GM19328 (cell line): ENCODE data around the gene FYB2.

ENCODE experiments used
- ATAC-seq: cut with Tn5 transposase; IDR thresholded peaks from one replicate; pipeline ENCODE4 v1.9.1; 2021; ENCODE audit warnings: mild to moderate bottlenecking, moderate library complexity; ENCODE audit not compliant: unreplicated experiment

FYB2 gene, protein sequence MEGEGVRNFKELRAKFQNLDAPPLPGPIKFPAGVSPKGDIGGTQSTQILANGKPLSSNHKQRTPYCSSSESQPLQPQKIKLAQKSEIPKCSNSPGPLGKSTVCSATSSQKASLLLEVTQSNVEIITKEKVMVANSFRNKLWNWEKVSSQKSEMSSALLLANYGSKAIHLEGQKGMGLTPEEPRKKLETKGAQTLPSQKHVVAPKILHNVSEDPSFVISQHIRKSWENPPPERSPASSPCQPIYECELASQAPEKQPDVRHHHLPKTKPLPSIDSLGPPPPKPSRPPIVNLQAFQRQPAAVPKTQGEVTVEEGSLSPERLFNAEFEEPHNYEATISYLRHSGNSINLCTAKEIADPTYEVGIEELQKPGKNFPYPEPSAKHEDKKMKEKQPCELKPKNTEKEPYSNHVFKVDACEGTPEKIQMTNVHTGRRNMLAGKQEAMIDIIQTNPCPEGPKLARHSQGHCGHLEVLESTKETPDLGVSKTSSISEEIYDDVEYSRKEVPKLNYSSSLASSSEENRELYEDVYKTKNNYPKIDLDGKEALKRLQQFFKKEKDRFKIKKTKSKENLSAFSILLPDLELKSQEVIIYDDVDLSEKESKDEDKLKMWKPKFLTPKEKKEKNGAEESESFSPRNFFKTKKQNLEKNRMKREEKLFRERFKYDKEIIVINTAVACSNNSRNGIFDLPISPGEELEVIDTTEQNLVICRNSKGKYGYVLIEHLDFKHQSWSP

DNA sequence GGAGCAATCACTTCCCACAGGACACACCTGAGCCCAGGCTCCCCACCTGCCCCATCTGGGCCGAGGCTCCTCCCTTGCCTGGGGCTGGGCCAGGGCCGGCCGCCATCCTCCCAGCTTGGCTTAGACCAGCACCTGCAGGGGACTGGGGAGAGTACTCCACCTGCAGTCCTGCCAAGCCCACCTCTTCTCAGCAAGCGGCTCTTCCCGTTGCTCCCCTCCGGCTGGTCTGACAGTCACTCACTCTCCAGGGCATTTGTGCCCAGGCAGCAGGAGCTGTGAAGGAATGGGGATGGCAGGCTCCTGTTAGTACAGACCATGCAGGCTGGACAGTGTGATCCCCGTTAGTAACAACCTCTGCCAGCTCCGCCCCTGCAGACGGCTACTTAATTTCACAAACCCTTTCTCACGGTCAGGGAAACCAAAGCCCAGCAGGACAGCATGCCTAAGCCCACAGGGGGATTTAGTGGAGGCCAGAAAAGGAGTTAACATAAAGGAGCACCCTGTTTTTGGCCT, at the start of gene FYB2:
Gene FYB2, minus strand, starts transcription at position 18 of the 513 bp plus-strand sequence. CDS start 114 bp downstream, outside the sequence.
- ATAC-seq = no peak

DNA sequence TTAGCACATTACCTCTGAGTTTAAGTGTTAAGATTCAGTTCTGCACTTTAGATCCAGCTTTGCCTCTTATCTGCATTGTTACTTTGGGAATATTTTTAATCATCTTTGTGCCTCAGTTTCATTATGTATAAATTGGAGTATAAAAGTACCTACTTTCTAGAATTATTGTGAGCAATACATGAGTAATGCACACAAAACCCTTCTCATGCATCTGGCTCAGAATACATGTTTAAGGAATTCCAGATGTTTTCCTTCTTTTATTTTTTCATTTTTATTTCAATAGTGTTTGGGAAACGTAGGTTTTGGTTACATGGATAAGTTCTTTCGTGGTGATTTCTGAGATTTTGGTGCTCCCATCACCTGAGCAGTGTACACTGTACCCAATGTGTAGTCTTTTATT, 49.6 kb upstream of the FYB2 start:
- ATAC-seq = no peak

DNA sequence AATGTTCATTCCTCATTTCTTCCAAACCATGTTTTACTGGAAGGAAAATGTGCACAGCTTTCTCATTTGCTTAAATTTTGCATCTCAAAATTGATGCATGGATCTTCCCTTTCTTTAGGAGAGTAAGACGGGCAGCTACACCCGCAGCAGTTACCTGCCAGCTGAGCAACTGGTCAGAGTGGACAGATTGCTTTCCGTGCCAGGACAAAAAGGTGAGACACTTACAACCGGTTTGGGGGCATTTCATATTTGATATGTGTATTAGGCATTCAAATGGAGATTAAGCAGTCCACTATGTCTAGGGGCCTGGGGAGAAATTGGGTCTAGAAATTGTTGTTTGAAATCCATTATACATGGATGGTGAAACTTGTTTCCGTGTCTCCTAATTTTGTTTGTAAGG, 48.3 kb upstream of the FYB2 start:
- ATAC-seq = no peak

DNA sequence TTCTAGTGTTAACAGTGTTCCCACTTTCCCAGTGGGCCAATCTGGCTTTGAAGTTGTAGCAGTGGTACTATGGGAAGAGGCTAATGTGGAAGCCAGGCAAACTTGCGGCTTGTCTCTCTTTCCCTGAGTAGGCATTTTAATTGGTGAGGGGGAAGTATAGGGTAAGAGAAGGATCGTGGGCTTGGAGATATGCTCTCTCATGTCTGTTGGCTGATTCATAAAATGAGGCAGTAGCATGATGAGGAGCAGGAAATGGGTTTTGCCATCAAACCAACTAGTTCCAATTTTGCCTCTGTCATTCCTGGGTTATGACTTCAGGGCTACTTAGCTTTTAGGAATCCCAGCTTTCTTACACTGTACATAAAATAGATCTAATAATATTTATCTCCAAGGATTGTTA, 47.5 kb upstream of the FYB2 start:
- ATAC-seq = no peak

DNA sequence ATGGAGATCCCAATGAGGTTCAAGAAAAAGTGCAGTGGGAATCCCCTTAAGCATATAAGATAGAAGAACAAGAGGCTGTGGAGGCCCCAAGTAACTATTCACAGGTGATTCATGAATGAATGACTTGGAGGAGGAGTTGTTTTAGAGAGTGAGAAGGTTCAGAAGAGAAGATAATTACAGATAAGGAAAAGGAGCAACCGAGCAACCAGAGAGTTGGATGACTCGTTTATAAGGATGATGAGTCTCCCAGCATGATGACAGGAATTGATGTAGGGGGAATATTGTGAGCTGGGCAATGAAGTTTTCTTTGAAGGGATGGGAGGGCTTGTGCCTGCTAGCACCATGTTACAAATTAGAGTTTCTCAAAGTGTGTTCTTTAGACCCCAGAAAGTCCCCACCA, 45.2 kb upstream of the FYB2 start:
- ATAC-seq = no peak

DNA sequence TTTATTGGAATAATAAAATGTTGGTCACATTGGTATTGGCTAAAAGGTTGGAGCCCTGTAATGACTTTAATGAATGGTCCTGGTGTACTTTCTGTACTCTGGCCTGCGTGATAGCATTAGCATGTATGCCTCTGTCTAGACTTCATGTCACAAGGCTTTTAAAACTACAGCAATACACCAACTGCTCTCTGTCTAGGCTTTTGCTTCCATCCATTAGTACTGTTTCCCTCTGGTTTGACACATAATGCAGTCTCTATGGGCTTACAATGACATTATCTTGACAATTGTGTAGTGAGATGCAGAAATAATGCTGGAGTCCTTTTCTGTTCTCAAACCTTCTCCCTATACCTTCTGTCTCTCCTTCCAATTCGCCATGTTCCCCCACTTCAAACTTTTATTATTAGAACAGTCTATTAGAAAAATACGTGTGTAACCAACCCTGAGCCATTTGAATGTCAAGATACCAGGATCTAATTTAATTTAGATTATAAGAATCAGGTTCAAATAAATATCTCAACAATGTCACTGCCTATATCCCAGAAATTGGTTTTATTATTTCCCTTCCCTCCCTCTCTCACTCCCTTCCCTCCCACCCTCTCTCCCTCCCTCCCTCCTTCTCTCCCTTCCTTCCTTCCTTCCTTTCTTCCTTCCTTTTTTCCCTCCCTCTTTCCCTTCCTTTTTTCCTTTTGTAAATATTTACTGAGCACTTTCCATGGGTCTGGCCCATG, 44.2 kb upstream of the FYB2 start:
- no peak for ATAC-seq

DNA sequence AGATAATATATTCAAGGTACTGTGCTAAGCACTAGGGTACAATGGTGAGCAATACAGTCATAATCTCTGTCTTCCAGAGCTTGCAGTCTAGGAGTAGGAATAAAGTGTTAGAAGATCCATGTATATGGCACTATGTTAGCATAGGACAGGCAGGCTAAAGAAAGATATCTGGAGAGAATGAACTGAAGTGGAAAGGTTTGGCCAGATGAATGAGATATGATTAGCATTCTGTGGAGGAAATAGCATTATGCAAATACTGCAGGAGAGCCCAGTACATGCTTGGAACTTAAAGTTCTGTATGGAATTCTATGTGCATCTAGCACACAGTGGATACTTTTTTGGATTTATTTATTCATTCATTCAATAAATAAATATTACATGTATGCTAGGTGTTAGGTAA, 40.1 kb upstream of the FYB2 start:
- no peak for ATAC-seq

DNA sequence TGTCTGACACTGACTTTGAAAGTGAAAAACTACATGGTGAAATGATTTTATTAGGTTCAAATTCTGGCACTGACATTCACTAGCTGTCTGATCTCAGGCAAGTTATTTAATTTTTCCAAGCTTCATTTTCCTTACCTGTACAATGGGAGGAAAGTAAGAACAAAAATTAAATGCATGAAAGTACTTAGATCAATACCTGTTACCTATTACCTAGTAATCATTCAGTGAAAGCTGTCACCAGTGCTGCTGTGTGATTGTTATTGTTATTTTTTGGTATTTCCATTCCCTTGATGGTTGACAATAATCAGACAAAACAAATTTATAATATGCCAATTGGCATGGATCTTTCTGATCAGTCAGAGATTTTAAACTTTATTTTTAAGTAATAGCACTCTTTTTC, 37.0 kb upstream of the FYB2 start:
- ATAC-seq = no peak

DNA sequence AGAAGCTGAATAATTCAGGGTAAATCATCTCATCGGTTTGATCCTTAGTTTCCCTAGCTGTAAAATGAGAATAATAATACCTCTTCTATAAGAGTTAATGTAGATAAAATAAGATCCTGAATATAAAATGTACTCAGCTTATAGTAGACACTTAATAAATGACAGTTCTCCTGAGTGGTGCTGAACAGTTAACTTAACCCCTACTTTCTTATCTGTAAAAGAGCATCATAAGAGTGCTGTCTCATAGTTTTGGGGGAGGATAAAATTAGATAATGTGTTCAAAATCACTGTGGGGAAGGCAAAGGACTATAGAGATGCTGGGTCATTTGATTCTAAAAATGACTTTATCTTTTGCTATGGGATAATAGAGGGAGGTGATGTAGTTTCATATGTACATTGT, 36.0 kb upstream of the FYB2 start:
- ATAC-seq = no peak

DNA sequence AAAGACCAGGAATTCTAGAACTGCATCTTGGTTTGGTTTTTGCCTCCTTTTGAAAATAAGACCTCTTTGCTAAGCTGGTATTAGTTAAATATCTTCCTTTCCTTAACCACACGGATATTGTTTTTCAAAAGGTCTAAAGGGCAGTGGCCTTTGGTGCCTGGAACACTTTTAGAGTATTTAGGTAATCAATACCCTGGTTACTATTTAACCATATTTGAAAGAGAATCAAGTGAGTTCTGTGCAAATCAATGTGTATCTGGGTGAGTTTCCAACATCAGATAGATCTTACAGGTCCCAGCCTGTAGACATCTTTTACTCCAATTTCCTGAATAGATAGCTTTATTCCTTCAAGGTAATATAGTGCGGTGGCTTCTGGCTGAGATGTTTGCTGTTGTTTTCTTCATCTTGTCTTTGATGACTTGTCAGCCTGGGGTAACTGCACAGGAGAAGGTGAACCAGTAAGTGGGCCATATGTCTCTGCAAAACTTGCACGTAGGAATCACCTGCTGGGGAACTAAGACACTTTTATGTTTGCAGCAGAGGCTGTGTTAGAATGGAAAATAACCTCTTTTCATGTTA, 35.4 kb upstream of the FYB2 start, which contains the start of gene C8A:
Gene C8A, plus strand, starts transcription at position 277 of the 579 bp plus-strand sequence. Its CDS starts 105 bp downstream, at position 382.
- ATAC-seq = no peak

DNA sequence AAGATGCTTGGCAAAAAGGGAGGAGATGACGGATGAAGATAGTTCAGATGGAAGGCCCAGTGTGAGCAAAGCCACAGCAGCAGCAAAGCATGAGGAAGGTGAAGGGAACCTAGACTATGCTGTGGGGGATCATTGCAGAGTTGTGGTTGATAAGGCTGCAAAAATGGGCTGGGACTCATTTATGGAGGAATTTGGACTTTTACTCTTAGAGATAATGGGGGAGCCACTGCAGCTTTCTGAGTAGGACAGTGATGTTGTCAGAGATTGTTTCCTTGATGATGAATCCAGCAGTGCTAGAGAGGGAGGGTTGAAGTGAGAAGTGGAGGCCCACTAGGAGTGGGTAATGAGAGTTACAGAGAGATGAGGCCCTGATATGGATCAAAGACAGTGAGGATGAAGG, 33.3 kb upstream of the FYB2 start:
- ATAC-seq = no peak

DNA sequence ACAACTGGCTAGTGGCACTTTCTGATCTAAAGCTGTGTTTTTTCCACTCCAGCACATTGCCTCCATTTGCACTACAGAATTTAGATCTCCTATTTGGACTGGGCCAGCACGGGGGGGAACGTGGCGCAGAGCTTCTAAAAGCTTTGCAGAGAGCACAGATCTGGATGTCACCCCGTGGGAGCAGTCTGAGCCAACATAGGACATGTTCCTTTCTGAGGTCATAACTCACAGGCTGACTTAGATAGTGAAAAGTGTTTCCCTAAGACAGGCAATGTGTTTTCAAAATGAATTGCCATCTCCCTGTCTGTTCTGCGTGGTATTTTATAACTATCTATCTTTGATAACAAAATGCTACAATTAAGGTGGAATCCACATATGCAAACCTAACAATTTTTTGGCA, 31.7 kb upstream of the FYB2 start:
- ATAC-seq = no peak

DNA sequence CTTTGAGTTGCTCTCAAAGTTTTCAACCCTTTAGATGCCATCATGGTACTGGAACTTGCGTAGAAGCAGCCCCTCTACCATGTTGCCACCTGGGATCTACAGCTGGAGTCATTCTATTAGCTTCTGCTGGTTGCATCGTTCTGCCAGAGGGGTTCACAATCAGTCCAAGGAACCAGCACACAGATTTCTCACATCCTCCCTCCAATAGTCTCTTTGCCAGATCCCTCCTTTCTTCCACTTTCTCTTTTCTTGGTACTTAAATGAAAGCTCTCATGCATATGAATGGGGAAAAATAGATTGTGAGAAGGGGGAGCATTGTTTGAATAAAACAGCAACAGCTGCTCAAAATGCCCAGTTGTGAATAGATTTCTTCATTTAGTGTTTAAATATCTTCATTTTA, 31.2 kb upstream of the FYB2 start:
- no peak for ATAC-seq

DNA sequence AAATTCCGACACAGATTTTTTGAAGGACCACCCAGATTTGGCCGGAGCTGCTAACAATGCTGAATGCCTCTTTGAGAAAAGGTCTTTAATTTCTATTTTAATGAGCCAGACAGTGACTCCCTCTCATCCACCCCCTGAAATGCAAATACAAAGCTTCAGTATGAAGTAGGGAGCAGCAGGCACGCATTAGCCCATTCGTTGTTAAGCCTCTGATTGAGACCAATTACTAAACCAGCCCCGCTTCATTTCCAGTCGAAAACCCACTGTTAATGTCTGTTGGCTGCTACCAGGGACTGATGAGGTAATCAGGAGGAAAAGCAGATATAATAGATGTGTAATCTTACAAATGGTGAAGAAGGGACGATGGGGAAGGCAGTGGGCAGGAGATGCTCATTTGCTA, 30.5 kb upstream of the FYB2 start:
- ATAC-seq = no peak

DNA sequence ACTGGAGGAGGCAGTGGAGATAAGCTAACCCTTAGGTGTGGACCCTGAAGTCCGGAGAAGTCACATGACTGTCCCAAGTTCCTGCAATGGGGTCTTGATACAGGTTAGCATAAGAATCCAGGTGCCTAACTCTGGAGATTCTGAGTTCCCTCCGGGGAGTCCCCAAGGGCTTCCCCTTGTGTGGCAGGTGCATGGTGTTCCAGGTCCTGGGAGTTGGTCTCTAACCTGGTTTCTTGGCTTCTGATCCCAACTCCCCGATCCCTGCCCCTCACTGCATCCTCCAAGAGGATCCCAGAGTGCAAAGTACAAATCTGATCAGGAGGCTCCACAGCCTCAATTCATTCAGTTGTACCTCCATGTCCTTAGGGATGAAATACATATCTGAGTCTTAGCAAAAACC, 26.1 kb upstream of the FYB2 start:
- ATAC-seq = no peak

DNA sequence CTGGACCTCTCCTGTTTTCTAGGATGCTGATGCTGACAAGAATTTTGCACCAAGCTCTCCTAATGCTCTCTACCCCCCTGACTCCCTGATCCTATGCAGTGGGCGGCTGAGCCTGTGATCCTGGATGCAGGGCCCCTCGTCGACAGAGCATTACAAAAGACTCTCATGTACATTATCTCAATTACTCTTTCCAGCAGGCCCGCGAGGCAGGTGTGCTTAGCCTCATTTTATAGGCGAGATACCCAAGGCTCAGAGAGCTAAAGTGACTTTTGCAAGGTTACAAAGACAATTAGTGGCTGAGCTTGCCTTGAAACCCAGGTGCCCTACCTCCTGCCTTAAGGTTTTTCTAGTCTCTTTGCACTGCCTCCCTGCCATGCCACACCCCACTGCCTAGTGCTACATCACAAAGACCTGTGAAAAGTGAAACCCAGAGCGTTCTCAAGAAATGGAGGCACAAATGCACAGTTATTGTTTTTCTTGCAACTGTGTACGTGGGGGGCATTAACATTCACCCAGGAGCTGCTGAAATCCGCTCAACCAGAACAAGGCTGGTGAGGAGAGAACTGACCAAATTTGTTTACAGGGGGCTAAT, 25.4 kb upstream of the FYB2 start:
- ATAC-seq = no peak

DNA sequence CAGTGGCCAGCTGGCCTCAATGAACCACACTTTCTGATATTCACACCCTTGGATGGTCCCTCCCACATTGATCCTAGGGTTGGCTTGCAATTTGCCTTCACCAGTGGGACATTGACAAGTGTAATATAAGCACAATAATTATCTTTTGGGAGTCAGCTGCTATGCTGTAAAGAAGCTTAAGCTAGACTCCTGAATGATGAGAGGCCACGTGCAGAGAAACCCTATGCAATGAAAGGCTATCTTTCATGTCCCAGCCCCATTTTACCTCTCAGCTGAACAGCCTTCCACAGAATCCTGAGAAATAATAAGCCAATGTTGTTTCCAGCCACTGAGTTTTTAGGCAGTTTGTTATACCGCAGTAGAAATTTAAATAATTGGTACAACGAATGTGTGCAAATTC, 24.3 kb upstream of the FYB2 start:
- no peak for ATAC-seq

DNA sequence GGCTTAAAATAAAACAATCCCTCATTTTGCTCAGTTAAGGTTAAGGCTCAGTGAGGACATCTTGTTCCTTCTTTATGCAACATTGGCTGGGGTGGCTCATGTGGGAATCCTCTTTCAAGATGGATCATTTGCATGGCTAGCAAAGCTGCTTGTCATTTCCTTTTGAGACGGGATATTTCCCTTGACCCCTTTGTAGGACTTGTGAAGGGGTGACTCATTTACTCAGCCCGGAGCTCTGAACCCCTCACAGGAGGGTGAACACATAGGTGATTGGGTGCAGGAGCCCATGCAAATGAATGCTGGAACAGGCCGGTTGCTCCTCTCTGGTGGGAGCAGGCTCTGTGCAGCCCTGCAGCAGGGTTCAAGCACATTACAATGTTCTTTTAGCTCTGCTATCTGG, 19.6 kb upstream of the FYB2 start:
- no peak for ATAC-seq

DNA sequence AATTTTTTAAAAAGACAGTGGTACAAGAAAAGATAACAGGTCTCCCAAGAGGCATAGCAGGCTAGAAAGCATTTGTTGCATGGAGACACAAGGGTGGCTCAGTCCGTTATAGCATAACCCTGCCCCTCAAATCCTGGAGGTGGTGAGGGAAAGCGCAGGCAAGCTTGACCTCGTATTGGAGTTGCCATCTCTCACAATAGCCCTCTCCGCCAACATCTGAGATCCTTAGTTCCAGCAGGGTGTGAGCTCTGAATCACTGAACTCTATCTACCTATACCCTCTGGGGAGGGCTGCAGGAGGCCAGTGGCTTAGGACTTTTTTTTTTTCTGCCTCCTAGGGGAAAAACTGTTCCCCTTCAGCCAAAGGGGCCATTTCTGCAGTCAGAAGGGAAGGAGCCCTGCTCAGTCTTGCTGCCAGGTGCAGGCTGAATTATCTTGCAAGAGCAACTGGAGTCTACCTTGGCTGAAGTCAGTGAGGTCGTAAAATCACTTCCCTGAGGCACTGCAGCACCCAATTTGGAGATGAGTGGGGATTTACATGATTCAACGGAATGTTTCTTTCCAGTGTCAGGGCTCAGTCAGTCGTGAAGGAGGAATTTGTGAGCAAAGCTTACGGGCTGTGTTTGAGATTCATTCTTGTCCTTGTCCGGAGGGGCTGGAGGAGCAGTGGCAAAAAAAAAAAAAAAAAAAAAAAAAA, 18.2 kb upstream of the FYB2 start:
- ATAC-seq = no peak

DNA sequence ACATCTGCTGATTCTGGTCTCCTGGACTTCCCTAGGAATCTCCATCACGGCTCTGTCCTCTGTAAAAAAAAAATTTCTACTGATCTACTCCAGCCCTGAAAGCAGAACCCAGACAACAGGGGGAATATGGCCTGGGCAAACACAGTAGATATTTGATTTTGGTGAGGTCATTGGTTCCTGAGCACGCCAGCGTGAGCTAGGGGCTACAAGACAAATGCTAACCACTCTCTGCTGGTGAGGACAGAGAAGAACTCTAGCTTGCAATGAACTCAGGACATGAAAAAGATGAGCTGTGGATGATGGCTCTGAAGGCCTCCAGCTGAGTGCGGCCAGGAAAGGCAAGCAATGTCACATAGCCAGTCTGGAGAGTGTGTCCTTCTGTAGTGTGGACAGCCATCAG, 17.2 kb upstream of the FYB2 start:
- ATAC-seq = no peak
